Right atrium auricular region (tissue), 2 donors: ENCODE data around the gene C10orf62. TPM values are rescaled to one million over a fixed set of nuclear protein-coding genes. Genes with fewer than 3 reads are reported as not detected.
"Not testable (repeated sequence)": the region's sequence is repeated elsewhere in the genome, so short reads cannot be mapped to it uniquely, and the experiment has no call there.

ENCODE experiments used
- DNase-seq: peaks from one replicate; pipeline ENCODE4 v3.0.0-alpha.2; 2019; ENCODE audit warnings: low spot score
- H3K27ac ChIP-seq, 2 donors: fragments of 200-600 bp; sonication (generic); 1 replicate in 1 of 2; 2 replicates in 1 of 2; pipeline ENCODE4 v1.5.1; 2016 to 2019
- H3K27me3 ChIP-seq, 2 donors: fragments of 200-600 bp; sonication (generic); one replicate each; pipeline versions ENCODE4 v1.5.1 to v1.6.0; 2017 to 2019
- H3K36me3 ChIP-seq: fragments of 200-600 bp; sonication (generic); one replicate; pipeline ENCODE4 v1.5.1; 2016
- H3K4me1 ChIP-seq, 2 donors: fragments of 200-600 bp; sonication (generic); one replicate each; pipeline versions ENCODE4 v1.5.1 to v1.6.0; 2017 to 2019
- H3K4me3 ChIP-seq, 2 donors: fragments of 200-600 bp; sonication (generic); 1 replicate in 1 of 2; 2 replicates in 1 of 2; pipeline ENCODE4 v1.5.1; 2017 to 2019; ENCODE audit warnings: mild to moderate bottlenecking in 1 of 2, moderate library complexity in 1 of 2
- H3K9me3 ChIP-seq, 2 donors: fragments of 200-600 bp; sonication (generic); one replicate each; pipeline ENCODE4 v1.5.1; 2019
- total RNA-seq, 2 donors: library from RNA; depleted of rRNA; stranded (reverse); fragments of >200 nt; gene quantifications; one replicate each; pipeline ENCODE4 v1.1.0, GENCODE V29; 2016
- TF ChIP-seq, protein P1 (sequence below), 2 donors: fragments of 200-600 bp; sonication (generic); IDR thresholded peaks; one replicate each; pipeline ENCODE4 v1.5.1; 2019; ENCODE audit warnings: antibody characterized with exemption in 2 of 2

Gene C10orf62
- total RNA-seq, 2 donors from 2014 or later, result 0.35 to 0.67 TPM

DNA sequence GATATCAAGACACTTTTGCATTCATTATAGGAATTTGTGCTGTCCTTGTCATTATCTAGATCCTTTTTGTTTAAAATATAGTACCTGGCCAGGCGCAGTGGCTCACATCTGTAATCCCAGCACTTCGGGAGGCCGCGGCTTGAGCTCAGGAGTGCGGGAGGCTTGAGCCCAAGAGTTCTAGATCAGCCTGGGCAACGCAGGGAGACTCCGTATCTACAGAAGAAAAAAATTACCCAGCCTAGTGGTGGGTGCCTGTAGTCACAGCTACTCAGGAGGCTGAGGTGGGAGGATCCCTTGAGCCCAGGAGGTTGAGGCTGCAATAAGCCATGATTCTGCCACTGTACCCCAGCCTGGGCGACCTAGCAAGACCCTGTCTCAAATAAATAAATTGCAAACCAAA lies 44.4 kb downstream of the C10orf62 start:
- H3K4me3 ChIP-seq, result peak overlapping the region; percentile 64 to 65
- no peaks in the 10 kb centered on the region for H3K9me3 ChIP-seq
- TF ChIP-seq, protein P1, sequence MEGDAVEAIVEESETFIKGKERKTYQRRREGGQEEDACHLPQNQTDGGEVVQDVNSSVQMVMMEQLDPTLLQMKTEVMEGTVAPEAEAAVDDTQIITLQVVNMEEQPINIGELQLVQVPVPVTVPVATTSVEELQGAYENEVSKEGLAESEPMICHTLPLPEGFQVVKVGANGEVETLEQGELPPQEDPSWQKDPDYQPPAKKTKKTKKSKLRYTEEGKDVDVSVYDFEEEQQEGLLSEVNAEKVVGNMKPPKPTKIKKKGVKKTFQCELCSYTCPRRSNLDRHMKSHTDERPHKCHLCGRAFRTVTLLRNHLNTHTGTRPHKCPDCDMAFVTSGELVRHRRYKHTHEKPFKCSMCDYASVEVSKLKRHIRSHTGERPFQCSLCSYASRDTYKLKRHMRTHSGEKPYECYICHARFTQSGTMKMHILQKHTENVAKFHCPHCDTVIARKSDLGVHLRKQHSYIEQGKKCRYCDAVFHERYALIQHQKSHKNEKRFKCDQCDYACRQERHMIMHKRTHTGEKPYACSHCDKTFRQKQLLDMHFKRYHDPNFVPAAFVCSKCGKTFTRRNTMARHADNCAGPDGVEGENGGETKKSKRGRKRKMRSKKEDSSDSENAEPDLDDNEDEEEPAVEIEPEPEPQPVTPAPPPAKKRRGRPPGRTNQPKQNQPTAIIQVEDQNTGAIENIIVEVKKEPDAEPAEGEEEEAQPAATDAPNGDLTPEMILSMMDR (IDR thresholded peaks at IDR 0.05), result peak in 1 of 2 donors; percentile 19
- no peaks in the 10 kb centered on the region for H3K27me3 ChIP-seq
- H3K4me1 ChIP-seq, result peaks cover 0 to 7% of the 10 kb centered on the region in 2 donors
- H3K27ac ChIP-seq, result peak overlapping the region; percentile 54 to 62
- DNase-seq, result no peak
- no peaks in the 10 kb centered on the region for H3K36me3 ChIP-seq

DNA sequence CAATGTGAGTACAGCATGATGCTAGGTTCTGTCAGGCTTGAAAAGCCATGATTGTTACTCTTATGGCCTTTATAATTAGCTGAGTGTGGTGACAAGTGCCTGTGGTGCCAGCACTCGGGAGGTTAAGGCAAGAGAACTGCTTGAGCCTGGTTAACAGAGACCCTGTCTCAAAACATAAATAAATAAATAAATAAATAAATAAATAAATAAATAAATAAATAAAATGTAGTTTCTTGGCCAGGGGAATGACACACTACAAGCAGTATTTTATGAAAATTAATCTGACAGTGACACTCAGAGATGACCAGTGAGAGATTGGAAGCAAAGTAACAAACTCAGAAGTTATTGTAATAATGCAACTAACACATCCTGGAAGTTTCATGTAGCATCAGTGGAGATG lies 46.1 kb downstream of the C10orf62 start:
- TF ChIP-seq, protein P1 (IDR thresholded peaks at IDR 0.05), result no peak
- Histone ChIP-seq H3K27me3 (no peaks in the 10 kb centered on the region), H3K9me3 (no peaks in the 10 kb centered on the region)

DNA sequence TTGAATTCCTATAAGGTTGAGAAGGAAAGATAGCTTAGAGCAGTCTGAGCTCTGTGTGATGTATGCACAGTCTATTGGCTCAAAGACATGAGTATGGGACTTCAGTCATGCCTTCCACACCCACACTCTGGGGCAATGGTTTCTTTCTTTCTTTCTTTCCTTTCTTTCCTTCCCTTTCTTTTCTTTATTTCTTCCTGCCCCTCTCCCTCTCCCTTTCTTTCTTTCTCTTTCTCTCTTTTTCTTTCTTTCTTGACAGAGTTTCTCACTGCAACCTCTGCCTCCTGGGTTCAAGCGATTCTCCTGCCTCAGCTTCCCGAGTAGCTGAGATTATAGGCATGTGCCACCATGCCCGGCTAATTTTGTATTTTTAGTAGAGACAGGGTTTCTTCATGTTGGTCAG lies 49.6 kb downstream of the C10orf62 start:
- H3K4me3 ChIP-seq, H3K27ac ChIP-seq, DNase-seq, H3K9me3 ChIP-seq, H3K36me3 ChIP-seq, H3K27me3 ChIP-seq: not testable (repeated sequence)
- H3K4me1 ChIP-seq, result peaks cover 0 to 16% of the 10 kb centered on the region in 2 donors

More for the DNA sequence above, 46.1 kb downstream of the C10orf62 start:
- no peak overlapping the region for H3K27ac ChIP-seq
- no peak overlapping the region for H3K4me3 ChIP-seq
- peaks cover 0 to 7% of the 10 kb centered on the region in 2 donors for H3K4me1 ChIP-seq
- no peaks in the 10 kb centered on the region for H3K36me3 ChIP-seq
- no peak for DNase-seq

DNA sequence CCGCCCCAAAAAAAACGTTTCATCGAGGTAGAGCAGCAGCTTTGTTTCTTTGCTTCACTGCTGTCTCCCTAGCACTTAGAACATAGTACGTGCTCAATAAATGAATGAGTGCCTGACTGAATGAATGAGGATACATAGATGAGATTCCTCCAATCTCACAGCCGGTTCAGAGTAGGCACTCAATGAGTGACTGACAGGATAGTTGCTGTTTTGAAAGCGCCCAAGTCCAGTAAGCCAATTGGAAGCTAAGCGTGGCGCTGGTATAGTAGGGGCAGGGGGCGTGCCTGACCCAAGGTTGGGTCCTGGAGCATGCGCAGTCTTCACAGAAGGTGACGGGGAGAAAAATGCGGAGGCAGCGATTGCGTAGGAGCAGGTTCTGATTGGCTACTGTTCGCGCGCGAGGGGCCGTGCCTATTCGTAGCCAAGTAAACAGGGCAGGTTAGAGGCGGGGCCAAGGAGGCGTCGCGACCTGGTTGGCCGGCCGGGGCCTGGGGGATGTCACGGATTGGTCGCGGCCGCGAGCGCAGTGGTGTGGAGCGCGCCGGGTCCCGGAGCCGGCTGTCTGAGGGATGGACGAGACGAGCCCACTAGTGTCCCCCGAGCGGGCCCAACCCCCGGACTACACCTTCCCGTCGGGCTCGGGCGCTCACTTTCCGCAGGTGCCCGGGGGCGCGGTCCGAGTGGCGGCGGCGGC lies 50.8 kb downstream of the C10orf62 start, which contains the start of gene PI4K2A:
Gene PI4K2A, plus strand, starts transcription at position 498 of the 694 bp plus-strand sequence. Its CDS starts 72 bp downstream, at position 570.
- H3K9me3 ChIP-seq, result no peaks in the 10 kb centered on the region

More for the DNA sequence above, 50.8 kb downstream of the C10orf62 start, which contains the start of gene PI4K2A:
- no peaks in the 10 kb centered on the region for H3K27me3 ChIP-seq
- H3K36me3 ChIP-seq, result peaks cover 5% of the 10 kb centered on the region
- TF ChIP-seq, protein P1 (IDR thresholded peaks at IDR 0.05), result no peak
- H3K4me3 ChIP-seq, result peak within 1 kb of the TSS; percentile 74 to 87
- peak; percentile 100 for DNase-seq
- peak within 1 kb of the TSS; percentile 87 to 89 for H3K27ac ChIP-seq
- H3K4me1 ChIP-seq, result peaks cover 0 to 16% of the 10 kb centered on the region in 2 donors

Other genes with a start within 250 kb of the C10orf62 start
- 10 to 100 TPM in 1 of 2 donors, 1 to 10 TPM in 1; 6.1 to 12.3 TPM for gene RRP12, start 188.4 kb upstream of the C10orf62 start, total RNA-seq
- gene PGAM1, start 163.5 kb upstream of the C10orf62 start, total RNA-seq, result 100 to 1,000 TPM; 326 to 434 TPM
- 10 to 100 TPM; 16.0 to 17.5 TPM for gene EXOSC1, start 143.7 kb upstream of the C10orf62 start, total RNA-seq
- gene ZDHHC16, start 143.5 kb upstream of the C10orf62 start, total RNA-seq, result 10 to 100 TPM; 28.2 to 39.0 TPM
- 10 to 100 TPM; 48.0 to 51.8 TPM for gene MMS19, start 91.3 kb upstream of the C10orf62 start, total RNA-seq
- gene UBTD1, start 90.8 kb upstream of the C10orf62 start, total RNA-seq, result 10 to 100 TPM; 26.7 to 30.7 TPM
- gene ANKRD2, start 16.9 kb upstream of the C10orf62 start, total RNA-seq, result 100 to 1,000 TPM in 1 of 2 donors, 10 to 100 TPM in 1; 25.7 to 204 TPM
- 10 to 100 TPM; 17.6 to 25.6 TPM for gene HOGA1, start 5.3 kb upstream of the C10orf62 start, total RNA-seq
- gene MORN4, start 43.8 kb downstream of the C10orf62 start, total RNA-seq, result 10 to 100 TPM; 15.6 to 27.0 TPM
- gene PI4K2A, start 51.0 kb downstream of the C10orf62 start, total RNA-seq, result 10 to 100 TPM; 14.7 to 20.2 TPM
- gene AVPI1, start 97.5 kb downstream of the C10orf62 start, total RNA-seq, result 10 to 100 TPM; 10.5 to 23.7 TPM
- 10 to 100 TPM in 1 of 2 donors, 1 to 10 TPM in 1; 8.5 to 26.5 TPM for gene MARVELD1, start 124.0 kb downstream of the C10orf62 start, total RNA-seq
- gene ZFYVE27, start 147.4 kb downstream of the C10orf62 start, total RNA-seq, result 10 to 100 TPM; 14.6 to 16.1 TPM
- 100 to 1,000 TPM; 140 to 260 TPM for gene SFRP5, start 182.3 kb downstream of the C10orf62 start, total RNA-seq